Vagina (tissue), 2 donors: ENCODE data around the gene RTTN. TPM values are rescaled to one million over a fixed set of nuclear protein-coding genes. Genes with fewer than 3 reads are reported as not detected.

Experiments
- DNase-seq, 2 donors: peaks; one replicate each; pipeline ENCODE4 v3.0.0-alpha.2; 2017; ENCODE audit errors: extremely low spot score in 2 of 2
- H3K27ac ChIP-seq: fragments of 200-600 bp; sonication (generic); one replicate; pipeline ENCODE4 v1.5.1; 2019
- H3K27me3 ChIP-seq: fragments of 200-600 bp; sonication (generic); one replicate; pipeline ENCODE4 v1.5.1; 2019
- H3K36me3 ChIP-seq, 2 donors: fragments of 200-600 bp; sonication (generic); one replicate each; pipeline ENCODE4 v1.5.1; 2017 to 2019
- H3K4me1 ChIP-seq: fragments of 200-600 bp; sonication (generic); one replicate; pipeline ENCODE4 v1.5.1; 2019
- H3K4me3 ChIP-seq, 2 donors: fragments of 200-600 bp; sonication (generic); 1 replicate in 1 of 2; 2 replicates in 1 of 2; pipeline ENCODE4 v1.5.1; 2016 to 2019
- H3K9me3 ChIP-seq: fragments of 200-600 bp; sonication (generic); one replicate; pipeline ENCODE4 v1.5.1; 2019
- POLR2A ChIP-seq, 2 donors: fragments of 450-650 bp; IDR thresholded peaks; one replicate each; pipeline ENCODE4 v1.6.1; 2017; ENCODE audit warnings: antibody characterized with exemption in 2 of 2, mild to moderate bottlenecking in 2 of 2, moderate library complexity in 2 of 2
- POLR2AphosphoS5 ChIP-seq, 2 donors: sonication (generic); formaldehyde crosslinking; IDR thresholded peaks; one replicate each; pipeline ENCODE4 v1.9.0; 2017; ENCODE audit warnings: antibody characterized with exemption in 2 of 2, mild to moderate bottlenecking in 2 of 2, low read depth in 1 of 2; ENCODE audit not compliant: insufficient read depth in 1 of 2
- intact Hi-C: fragments of 100-400 bp; cut with DNase I; formaldehyde crosslinking; loops from one replicate; pipeline ENCODE4 v1.15.1; 2023
- total RNA-seq: library from RNA; depleted of rRNA; stranded (reverse); fragments of >200 nt; gene quantifications from one replicate; pipeline ENCODE4 v1.2.3, GENCODE V29; 2016
- TF ChIP-seq, protein P1 (sequence below), 3 experiments: fragments of 450-650 bp in 2 of 3; fragments of 200-600 bp in 1 of 3; sonication (generic) in 1 of 3; IDR thresholded peaks; one replicate each; pipeline ENCODE4 v1.5.1; 2017 to 2019; ENCODE audit warnings: antibody characterized with exemption in 3 of 3, mild to moderate bottlenecking in 2 of 3, moderate library complexity in 2 of 3

Gene RTTN
- total RNA-seq, 1 donor from 2014 or later, result 16.7 TPM

DNA sequence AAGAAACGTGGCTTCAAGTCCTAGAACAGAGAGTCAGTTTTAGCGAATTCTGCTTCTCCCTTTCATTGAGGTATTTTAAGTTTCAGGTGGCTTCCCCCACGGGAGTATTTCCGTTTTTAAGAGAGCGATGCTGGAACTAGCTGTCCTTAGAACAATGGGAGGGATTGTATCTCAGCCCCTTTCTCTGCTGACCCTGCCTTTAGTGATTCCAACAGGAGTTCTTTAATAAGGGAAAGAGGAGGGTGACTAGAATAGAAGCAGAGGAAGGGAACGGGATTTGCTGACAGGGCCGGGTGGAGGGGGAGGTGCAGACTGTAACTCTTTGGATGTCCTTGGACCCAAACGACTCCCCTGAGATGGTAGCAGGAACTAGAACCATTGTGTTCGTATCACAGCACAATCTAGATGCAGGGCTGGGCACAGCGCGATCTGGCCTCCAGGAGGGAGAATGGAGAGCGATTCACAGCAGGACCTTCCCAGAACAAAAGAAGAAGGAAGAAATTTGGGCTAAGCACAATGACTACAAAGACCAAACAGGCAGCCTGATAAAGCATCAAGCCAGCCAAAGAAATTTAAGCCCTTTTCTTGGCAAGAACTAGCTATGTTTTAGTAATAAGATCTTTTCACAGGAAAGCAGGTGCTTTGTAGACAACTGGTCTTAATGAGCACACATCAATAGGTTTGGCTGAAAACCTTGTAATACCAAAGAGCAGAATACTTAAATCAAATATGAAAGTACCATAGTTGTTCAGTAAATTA is 15.8 kb upstream of the RTTN start:
- TF ChIP-seq, protein P1, sequence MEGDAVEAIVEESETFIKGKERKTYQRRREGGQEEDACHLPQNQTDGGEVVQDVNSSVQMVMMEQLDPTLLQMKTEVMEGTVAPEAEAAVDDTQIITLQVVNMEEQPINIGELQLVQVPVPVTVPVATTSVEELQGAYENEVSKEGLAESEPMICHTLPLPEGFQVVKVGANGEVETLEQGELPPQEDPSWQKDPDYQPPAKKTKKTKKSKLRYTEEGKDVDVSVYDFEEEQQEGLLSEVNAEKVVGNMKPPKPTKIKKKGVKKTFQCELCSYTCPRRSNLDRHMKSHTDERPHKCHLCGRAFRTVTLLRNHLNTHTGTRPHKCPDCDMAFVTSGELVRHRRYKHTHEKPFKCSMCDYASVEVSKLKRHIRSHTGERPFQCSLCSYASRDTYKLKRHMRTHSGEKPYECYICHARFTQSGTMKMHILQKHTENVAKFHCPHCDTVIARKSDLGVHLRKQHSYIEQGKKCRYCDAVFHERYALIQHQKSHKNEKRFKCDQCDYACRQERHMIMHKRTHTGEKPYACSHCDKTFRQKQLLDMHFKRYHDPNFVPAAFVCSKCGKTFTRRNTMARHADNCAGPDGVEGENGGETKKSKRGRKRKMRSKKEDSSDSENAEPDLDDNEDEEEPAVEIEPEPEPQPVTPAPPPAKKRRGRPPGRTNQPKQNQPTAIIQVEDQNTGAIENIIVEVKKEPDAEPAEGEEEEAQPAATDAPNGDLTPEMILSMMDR (IDR thresholded peaks at IDR 0.05), result no peak
- TF ChIP-seq POLR2AphosphoS5 (IDR thresholded peaks at IDR 0.05; ENCODE audit: insufficient read depth in 1 of 2, low read depth in 1 of 2) (no peak), POLR2A (IDR thresholded peaks at IDR 0.05) (no peak)
- intact Hi-C loops, result no loop called here
- no peak overlapping the region for H3K27ac ChIP-seq
- H3K36me3 ChIP-seq, result no peaks in the 10 kb centered on the region
- no peaks in the 10 kb centered on the region for H3K27me3 ChIP-seq
- H3K4me3 ChIP-seq, result no peak overlapping the region
- no peaks in the 10 kb centered on the region for H3K9me3 ChIP-seq
- H3K4me1 ChIP-seq, result no peaks in the 10 kb centered on the region
- no peak for DNase-seq

DNA sequence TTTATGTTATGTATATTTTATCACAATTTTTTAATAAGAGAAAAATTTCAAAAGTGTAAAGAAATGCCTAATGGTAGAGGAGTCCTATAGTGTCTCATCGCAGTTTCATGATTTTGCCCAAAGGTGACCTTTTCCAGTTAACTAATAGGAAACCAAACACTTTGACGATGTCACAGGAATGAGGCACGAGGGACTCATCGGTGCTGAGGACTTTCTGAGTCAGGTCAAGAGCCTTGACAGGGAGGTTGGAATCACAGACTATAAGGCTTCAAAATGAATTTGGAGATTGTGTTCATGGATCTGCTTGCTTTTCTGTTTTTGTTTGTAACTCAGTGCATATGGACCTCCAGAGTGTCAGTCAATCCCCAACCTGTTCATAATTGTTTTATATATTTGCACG is 15.1 kb upstream of the RTTN start:
- intact Hi-C loops, result no loop called here
- DNase-seq, result no peak
- Histone ChIP-seq H3K4me1 (no peaks in the 10 kb centered on the region), H3K27ac (no peak overlapping the region), H3K36me3 (no peaks in the 10 kb centered on the region), H3K27me3 (no peaks in the 10 kb centered on the region), H3K9me3 (no peaks in the 10 kb centered on the region), H3K4me3 (no peak overlapping the region)
- TF ChIP-seq, protein P1 (IDR thresholded peaks at IDR 0.05), result no peak
- TF ChIP-seq POLR2AphosphoS5 (IDR thresholded peaks at IDR 0.05; ENCODE audit: insufficient read depth in 1 of 2, low read depth in 1 of 2), result no peak
- TF ChIP-seq POLR2A (IDR thresholded peaks at IDR 0.05), result no peak

DNA sequence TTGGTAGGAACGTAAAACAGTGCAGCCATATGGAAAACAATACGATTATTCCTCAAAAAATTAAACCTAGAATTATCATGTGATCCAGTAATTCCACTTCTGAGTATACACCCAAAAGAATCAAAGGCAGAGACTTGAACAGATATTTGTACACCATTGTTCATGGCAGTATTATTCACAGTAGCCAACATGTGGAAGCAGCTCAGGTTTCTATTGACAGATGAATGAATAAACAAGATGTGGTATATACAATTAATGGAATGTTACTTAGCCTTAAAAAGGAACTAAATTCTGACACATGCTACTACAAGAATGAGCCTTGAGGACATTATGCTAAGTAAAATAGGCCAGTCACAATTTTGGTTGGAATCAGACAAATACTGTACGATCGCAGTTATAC is 14.2 kb upstream of the RTTN start:
- Histone ChIP-seq H3K27ac (no peak overlapping the region), H3K36me3 (no peaks in the 10 kb centered on the region), H3K27me3 (no peaks in the 10 kb centered on the region), H3K4me1 (no peaks in the 10 kb centered on the region), H3K9me3 (no peaks in the 10 kb centered on the region), H3K4me3 (no peak overlapping the region)
- TF ChIP-seq POLR2AphosphoS5 (IDR thresholded peaks at IDR 0.05; ENCODE audit: insufficient read depth in 1 of 2, low read depth in 1 of 2) (no peak), POLR2A (IDR thresholded peaks at IDR 0.05) (no peak)
- DNase-seq, result no peak
- intact Hi-C loops, result no loop called here

DNA sequence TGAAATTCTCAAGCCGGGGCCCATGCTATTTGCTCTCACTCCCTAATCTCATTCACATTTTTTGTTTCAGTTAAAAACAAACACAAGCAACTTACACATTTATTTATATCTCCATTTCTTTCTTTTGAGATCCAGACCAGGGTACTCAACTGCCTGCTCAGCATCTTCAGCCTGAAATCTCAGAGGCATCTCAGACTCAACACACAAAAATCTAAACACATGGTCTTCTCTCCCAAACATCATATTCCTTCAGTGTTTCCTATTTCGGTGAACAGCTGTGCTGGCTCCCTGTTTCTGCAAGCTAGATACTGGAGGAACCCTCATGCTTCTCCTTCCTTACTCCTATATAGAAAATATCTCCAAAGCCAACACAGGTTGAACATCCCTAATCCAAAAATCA is 11.3 kb upstream of the RTTN start:
- no peaks in the 10 kb centered on the region for H3K9me3 ChIP-seq
- intact Hi-C loops, result no loop called here
- DNase-seq, result no peak

DNA sequence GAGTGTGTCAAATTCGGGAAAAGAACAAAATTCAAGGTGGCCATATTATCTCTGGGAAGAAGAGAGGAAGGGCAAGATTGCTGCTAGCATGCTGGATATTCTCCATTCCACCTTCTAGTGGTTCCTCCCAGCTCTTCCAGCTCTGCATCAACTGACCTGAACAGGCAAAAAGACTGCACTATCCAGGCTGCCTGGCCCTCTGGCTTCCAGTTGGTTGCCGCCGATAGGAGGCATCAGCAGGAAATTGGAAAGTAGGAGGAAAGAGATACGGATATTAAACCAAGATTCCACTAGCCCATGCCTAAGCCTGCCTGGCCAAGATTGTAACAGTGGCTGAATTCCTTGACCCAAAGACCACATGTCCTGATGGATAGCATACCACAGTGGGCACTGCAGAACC is 1.7 kb upstream of the RTTN start:
- no peak for TF ChIP-seq POLR2AphosphoS5 (IDR thresholded peaks at IDR 0.05; ENCODE audit: insufficient read depth in 1 of 2, low read depth in 1 of 2)
- TF ChIP-seq, protein P1 (IDR thresholded peaks at IDR 0.05), result no peak
- no peak for TF ChIP-seq POLR2A (IDR thresholded peaks at IDR 0.05)
- Histone ChIP-seq H3K4me3 (no peak overlapping the region), H3K36me3 (no peaks in the 10 kb centered on the region), H3K27me3 (no peaks in the 10 kb centered on the region), H3K4me1 (peaks cover 11% of the 10 kb centered on the region), H3K27ac (no peak overlapping the region), H3K9me3 (no peaks in the 10 kb centered on the region)
- intact Hi-C loops, result loop anchor here (10.0 kb wide), 1 partner anchor 218 kb away; no protein-coding TSS in a partner anchor
- DNase-seq, result no peak

More for the DNA sequence above, 11.3 kb upstream of the RTTN start:
- no peaks in the 10 kb centered on the region for H3K27me3 ChIP-seq
- H3K27ac ChIP-seq, result no peak overlapping the region
- TF ChIP-seq, protein P1 (IDR thresholded peaks at IDR 0.05), result no peak
- TF ChIP-seq POLR2A (IDR thresholded peaks at IDR 0.05) (no peak), POLR2AphosphoS5 (IDR thresholded peaks at IDR 0.05; ENCODE audit: insufficient read depth in 1 of 2, low read depth in 1 of 2) (no peak)
- H3K4me3 ChIP-seq, result no peak overlapping the region
- no peaks in the 10 kb centered on the region for H3K4me1 ChIP-seq
- no peaks in the 10 kb centered on the region for H3K36me3 ChIP-seq
